ENCODE data around the gene SPACDR. TPM values are rescaled to one million over a fixed set of nuclear protein-coding genes. Genes with fewer than 3 reads are reported as not detected.

The SPACDR gene
- total and polyA plus RNA-seq, 9 of the 15 experiments (the other 6 are each of a cell fraction or from before 2014, with no cell fraction given), result 0.07 to 0.55 (median 0.14) TPM; not detected in 1

DNA sequence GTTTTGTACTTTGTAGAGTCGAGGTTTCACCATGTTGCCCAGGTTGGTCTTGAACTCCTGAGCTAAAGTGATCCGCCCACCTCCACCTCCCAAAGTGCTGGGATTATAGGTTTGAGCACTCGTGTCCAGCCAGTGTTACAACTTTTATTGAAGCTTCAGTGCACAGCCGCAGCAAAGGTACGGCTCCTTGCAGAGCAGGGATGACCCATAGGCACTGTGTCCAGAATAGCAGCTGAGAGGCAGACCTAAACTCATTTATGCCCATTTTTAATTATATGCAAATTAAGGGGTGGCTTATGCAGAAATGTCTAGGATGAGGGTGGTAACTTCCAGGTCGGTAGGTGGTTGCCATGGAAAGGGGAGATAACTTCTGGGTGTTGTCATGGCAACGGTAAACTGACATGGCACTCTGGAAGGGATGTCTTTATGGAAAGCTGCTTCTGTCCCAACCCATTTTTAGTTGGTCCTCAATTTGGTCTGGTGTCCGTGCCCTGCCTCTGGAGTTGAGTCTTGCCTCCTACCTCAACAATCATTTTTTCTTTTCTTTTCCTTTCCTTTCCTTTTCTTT lies 42.4 kb upstream of the SPACDR start (continued):
- TF ChIP-seq, protein P1, sequence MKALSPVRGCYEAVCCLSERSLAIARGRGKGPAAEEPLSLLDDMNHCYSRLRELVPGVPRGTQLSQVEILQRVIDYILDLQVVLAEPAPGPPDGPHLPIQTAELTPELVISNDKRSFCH (CRISPR knock-in tag; IDR thresholded peaks at IDR 0.05), result no peak
- TF ChIP-seq, protein P1 (tag; IDR thresholded peaks at IDR 0.05), result no peak
- TF ChIP-seq NR2C2 (CRISPR knock-in tag; IDR thresholded peaks at IDR 0.05) (0 out of 2 replicates have a peak, but pooled peaks have one; percentile 19), NR2C2 (tag; IDR thresholded peaks at IDR 0.05) (peak; percentile 74), SFPQ (IDR thresholded peaks at IDR 0.05; ENCODE audit: low read depth, low read length) (no peak), SETDB1 (IDR thresholded peaks at IDR 0.05; ENCODE audit: low read length) (no peak), BACH1 (tag; IDR thresholded peaks at IDR 0.05) (no peak), MYBL2 (IDR thresholded peaks at IDR 0.05; ENCODE audit: low read depth) (no peak), MYBL2 (CRISPR knock-in tag; IDR thresholded peaks at IDR 0.05; ENCODE audit: borderline replicate concordance) (no peak), MYNN (IDR thresholded peaks at IDR 0.05) (peak; percentile 97), MYNN (CRISPR knock-in tag; IDR thresholded peaks at IDR 0.05) (no peak), HDAC8 (tag; IDR thresholded peaks at IDR 0.05) (no peak), SP2 (IDR thresholded peaks at IDR 0.05; ENCODE audit: extremely low read depth, low read depth, low read length, poor library complexity, severe bottlenecking) (no peak), XRCC4 (IDR thresholded peaks at IDR 0.05; ENCODE audit: extremely low read depth, insufficient read depth, insufficient read length) (no peak), FOXJ3 (CRISPR knock-in tag; IDR thresholded peaks at IDR 0.05) (peak; percentile 55), C11orf30 (IDR thresholded peaks at IDR 0.05; ENCODE audit: low read depth) (no peak), TBP (optimal IDR thresholded peaks at IDR 0.05; ENCODE audit: low read depth, low read length) (peak; percentile 23), GTF3C2 (IDR thresholded peaks at IDR 0.05; ENCODE audit: borderline replicate concordance, extremely low read depth, insufficient read length) (no peak), WHSC1 (IDR thresholded peaks at IDR 0.05; ENCODE audit: low read length) (no peak), ARNT (IDR thresholded peaks at IDR 0.05) (0 out of 4 replicates have a peak, but pooled peaks of 1 of the 2 experiments have one; percentile 57), ILF3 (IDR thresholded peaks at IDR 0.05; ENCODE audit: borderline replicate concordance) (no peak), NEUROD1 (IDR thresholded peaks at IDR 0.05; ENCODE audit: borderline replicate concordance, low read depth, low read length, partially characterized antibody) (peak; percentile 88), ZNF561 (CRISPR knock-in tag; conservative IDR thresholded peaks at IDR 0.05) (no peak), SREBF2 (CRISPR knock-in tag; IDR thresholded peaks at IDR 0.05) (no peak)
- TF ChIP-seq, protein P2, sequence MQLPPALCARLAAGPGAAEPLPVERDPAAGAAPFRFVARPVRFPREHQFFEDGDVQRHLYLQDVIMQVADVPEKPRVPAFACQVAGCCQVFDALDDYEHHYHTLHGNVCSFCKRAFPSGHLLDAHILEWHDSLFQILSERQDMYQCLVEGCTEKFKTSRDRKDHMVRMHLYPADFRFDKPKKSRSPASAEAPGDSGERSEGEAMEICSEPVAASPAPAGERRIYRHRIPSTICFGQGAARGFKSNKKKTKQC (CRISPR knock-in tag; IDR thresholded peaks at IDR 0.05), result no peak

Data from K562 (cell line).